ENCODE measurements around the gene MN1.

The MN1 gene

DNA sequence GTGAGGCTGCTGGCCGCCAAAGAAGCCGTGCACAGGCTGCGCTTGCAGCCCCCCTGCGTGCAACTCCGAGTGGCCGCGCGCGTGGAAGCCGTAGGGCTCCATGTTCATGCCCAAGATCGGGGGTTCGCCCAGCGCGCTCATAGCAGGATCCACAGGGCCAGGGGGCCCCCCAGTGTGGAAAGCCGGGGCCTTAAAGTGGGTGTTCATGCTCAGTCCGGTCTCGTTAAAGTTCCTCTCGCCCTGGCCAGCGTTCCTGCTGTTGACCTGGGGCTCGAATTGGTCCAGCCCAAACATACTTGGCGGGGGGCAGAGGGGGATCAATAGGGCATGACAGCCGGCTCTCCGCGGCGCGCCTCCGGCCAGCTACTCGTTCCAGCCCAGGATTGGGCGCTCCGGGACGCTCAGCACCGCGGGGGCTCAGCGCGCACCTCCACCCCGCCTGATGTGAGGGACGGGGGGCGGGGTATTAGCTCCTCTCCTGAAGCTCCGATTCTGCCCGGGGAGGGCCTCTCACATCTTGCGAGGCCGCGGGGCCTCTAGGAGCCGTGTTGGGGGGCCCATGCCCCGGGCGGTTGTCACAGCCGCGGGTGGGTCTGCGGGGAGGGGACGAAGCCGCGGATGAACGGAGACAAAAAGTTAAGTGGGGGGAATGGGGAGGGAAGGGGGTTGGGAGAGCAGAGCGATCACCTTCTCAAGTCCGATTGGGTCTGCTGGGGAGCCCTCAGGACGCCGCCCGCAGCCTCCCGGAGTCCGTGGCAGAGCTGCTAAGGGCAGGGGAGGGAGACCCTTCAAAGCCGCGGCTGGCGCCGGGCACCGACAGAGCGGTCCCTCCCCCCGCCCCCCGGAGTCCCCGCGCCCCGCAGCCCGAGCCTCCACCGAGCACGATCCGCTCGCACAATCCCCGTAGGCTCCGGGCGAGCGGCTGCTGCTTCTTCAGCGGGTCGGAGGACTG lies 1.0 kb downstream of the MN1 start:
- DNase-seq (ENCODE audit: low read depth, low spot score): no peak

DNA sequence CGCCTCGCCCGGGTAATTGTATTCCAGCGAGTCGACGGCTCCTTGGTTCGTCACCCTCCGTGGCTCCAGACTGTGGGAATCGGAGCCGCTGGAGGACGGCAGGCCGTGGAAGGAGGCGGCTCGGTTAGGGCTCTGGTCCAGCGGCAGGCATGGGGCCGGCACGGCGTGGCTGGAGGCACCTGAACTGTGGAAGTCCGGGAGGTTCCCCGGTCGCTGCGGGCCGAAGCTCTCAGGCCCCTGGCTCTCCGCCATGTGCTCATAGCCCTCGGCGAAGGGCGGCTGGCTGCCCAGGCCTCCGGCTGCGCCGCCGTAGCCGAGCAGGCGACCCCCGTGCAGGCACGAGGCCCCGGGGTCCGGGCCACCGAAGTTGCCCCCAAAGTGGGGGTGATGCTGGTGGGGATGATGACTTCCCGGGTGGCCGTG lies 1.7 kb downstream of the MN1 start:
- no peak for DNase-seq (ENCODE audit: low read depth, low spot score)

DNA sequence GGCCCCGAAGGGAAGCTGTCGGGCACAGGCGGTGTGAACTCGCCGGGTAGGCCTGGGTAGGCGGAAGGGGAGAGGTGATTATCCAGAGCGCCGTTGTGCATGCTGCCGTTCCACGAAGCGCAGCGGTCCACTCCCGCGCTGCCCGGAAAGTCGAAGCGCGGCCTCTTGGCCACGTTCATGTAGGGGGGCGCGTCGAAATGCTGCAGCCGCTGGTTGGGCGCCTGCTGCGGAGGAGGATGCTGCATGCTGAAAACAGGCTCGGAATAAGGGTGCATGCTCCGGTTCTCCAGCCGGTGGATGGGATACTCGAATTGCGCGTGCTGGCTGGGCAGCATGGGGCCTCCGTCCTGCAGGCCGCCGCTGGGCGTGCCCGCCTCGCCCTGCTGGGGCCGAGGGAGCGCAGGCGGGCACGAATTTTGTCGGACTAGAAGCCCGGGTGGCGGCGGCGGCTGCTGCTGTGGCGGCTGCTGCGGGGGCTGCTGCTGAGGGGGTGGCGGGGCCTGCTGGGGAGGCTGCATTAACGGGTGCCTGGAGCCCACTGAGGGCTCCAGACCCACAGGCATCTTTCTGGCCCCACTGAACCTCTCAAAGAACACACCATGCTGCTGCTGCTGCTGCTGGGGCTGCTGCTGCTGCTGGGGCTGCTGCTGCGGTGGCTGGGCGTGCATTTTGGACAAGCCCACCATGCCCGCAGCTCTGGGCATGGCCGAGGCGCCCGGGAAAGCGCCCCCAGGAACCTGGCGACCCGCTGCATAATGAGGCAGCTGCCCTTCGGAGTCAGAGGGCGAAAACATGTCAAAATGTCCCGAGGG lies 2.3 kb downstream of the MN1 start:
- no peak for DNase-seq (ENCODE audit: low read depth, low spot score)

DNA sequence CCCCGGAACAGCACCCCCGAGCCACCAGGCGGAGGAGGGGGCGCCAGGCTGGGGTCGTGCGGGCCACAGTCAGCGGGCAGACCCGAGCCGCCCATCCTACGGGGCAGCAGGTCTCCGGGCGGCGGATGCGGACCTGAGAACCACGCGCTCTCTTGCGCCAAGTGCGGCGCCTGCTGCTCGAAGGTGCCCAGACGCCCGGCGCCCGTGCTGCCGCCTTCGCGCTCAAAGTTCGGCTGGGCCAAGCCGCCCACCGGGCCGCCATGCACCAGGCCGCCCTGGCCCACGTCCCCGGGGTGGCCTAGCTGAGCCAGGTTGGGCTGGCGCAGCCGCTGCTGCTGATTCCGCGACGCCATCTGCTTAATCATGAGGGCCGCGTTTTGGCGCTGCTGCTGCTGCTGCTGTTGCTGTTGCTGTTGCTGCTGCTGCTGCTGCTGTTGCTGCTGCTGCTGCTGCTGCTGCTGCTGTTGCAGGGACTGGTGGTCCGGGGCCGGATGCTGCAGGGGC lies 3.0 kb downstream of the MN1 start:
- no peak for DNase-seq (ENCODE audit: low read depth, low spot score)

DNA sequence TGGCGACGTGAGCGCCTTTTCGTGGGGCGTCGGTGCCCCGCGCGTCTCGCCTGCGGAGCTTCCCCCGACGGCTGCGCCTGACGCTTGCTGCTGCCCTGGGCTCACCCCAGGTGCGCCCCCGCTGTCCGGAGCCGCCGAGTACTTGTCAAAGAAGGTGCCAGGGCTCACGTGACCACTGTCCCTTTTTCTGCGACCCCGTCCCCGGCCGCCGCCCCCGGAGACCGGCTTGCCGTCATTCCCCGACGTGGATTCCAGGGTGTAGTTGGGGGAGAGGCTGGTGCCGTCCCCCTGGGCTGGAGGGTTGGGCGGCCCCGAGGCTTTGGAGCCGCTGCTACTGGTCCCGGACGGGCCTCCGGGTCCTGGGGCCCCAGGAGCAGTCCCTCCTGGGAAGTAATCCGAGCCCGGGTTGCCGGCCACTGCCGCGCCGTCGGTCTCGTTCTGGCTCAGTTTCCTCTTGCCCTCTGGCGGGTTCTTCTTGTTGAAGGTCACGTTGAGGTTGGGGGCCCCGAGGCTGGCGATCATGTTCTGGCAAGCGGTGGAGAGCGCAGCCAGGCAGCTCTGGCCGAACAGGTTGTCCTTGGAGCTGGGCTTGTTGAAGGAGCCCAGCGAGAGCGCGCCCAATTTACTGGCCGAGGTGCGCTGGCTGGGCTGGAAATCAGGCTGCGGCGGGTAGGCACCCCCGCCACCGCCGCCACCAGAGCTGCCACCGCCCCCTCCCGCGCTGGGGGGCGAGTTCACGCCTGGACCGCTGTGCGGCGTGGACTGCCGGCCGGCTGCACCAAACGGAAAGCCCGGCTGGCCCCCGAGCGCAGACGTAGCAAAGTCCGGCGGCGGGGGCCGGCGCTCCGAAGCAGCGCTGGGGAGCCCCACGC lies 3.8 kb downstream of the MN1 start:
- no peak for DNase-seq (ENCODE audit: low read depth, low spot score)

DNA sequence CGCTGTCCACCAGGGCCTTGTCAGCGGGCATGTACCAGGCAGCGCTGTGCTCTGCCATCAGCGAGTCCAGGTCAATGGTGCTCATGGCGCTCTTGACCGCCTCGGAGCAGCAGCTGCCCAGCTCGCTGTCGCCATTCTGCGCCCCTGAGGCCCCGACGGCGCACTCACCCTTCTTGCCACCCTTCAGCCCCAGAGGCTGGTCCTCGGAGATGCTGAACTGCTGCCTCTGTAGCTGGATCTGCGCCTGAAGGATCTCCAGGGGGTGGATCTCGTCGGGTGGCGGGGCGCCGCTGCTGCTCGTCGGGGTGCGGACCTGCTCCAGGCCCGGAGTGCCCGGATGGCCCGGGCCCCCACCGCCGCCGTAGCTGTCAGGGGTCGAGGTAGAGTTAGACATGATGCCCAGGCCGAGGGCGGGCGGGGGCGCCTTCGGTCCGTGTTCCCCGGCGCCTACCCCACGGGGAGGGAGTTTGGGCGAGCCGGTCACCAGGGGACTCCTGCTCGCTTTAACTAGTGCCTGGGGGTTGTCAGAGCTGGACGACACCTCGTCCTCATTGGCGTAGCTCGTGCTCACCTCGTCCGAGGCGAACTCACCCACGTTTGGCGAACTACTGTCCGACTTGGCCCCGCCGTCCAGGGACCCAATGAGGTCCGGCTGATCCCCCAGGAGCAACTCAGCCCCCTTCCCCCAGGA lies 4.6 kb downstream of the MN1 start:
- DNase-seq (ENCODE audit: low read depth, low spot score): no peak

DNA sequence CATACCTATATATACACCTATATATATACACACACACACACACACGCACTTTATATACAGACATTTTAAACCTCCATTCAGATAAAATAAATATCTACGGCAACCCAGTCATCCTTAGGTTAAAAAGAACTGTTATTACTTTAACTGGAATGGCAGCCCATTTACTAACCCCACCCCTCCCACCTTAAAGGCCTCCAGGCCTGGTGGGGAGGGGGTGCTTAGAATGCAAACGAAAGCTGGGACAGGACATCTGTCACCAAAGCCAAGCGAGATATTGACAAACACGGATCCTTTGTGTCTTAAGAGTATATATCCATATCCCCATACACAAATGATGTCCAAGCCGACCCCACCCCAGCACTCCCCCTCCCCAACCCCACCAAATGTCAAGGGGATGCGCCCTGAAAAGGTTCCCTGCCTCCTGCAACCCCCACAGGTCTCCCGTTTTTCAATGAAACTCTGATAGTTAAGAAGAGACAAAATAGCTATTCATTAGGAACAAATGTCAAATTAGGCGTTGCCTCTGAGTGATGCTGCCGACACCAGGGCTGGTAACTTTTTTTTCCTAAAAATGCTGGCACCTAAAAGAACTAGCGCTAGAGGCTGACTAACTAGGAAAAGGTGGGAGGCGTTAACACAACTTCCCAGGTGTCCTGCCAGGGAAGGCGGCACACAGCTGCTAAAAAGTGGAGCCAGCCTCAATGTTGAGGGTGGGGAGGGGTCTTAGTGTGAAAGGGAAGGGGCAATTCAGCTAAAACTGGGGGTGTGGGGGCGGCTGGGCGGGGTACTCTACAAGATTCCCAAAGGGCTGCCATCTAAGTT lies 5.6 kb downstream of the MN1 start:
- DNase-seq (ENCODE audit: low read depth, low spot score): no peak

DNA sequence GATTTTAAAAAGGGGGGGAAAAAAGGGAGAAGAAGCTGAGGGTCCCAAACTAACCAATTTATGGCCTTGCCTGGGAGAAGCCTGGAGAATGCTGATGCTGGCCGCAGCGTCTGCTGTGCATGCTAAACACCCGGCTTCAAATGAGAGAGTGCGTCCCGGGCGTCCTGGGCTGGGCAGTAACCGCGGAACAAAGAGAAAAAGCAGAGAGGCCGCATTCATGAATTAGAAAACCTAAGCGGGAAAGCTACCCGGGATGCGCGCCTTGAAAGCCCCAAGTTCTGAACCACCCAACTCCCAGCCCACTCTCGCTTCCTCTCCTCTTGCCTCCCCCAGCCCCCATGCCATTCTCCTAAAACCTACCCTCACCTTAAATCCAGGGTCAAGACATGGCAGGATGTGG lies 6.5 kb downstream of the MN1 start:
- no peak for DNase-seq (ENCODE audit: low read depth, low spot score)

DNA sequence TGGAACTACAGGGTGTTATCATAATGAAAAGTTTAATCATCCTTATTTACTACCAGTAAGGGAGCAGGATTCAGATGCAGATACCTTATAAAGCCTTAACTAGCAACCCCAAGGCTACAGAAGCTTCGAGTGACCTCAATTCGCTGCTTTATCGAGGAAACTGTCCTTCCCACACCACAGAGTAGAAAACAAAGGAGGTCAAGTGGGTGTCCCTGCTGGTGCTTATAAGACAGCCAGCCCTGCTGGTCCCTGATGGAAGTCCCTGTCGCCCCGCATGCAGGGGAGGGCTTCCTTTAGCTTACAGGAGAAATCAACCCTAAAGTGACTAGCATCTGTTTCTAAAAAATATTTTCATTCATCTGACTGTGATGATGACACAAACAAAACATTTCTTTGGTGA lies 7.3 kb downstream of the MN1 start:
- no peak for DNase-seq (ENCODE audit: low read depth, low spot score)

DNA sequence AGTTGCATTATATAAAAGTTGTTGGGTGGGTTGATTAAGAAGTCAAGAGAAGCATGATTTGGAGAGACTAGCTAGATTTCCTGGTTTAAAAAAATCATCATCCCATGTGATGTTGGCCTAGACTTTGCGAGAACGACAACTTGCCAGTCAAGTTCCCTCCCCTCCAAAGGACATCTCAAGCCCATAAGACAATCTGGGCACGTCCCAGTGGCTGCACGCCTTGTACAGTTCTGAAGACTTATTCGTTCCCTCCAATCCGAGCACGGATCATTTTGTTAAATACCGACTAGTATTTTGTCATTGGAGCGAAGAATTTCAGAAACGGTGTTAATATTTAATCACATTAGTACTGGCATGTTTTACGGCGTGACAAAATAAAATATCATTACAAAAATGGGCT lies 8.0 kb downstream of the MN1 start:
- DNase-seq (ENCODE audit: low read depth, low spot score): no peak

DNA sequence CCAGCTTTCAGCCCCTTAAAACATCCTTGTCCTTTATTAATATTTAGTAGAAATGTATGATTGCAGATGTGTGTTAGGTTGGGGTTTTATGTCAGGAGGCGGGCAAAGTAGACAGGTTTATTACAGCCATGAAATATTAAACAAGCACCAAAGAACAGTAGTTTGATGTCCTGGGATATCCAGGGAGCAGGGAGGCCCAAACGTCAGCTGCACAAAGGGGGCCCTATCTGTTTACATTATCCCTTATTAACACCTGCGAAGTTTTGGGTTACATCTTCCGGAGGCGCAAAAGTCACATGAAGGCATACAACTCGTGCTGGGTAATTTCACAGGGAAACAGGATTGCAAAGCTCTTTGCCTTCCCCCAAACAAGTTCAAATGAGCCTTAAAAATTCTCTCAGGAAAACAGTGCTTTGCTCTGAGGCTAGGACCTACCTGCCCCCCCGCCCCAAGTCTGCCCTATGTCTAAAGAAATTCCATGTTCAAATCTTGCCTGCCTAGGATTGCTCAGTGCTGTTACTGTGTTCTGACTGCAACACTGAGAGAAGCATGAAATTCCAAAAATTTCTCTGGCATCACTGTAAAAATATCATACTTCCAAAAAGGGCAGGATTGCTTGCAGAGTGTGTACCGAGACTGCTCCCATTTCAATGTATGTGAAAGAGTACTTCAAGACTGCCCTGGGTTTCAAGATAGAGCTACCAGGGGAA lies 8.9 kb downstream of the MN1 start:
- DNase-seq (ENCODE audit: low read depth, low spot score): no peak

DNA sequence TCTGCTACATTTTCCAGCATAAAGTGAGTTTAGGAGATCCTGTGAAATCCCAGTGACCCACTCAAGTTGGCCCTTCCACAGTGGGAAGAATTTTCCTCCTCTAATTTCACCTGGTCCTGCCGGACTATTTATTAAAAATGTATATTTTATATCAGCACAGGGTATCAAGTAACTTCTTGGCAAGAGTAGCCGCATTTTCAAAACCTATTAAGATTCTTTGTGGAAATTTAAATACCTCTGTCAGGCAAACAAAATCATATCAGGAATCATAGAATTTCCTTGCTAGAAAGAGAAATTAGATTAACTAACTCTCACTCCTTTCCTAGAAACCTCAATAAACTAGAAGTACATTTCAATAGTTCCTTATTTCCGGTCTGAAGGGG lies 9.7 kb downstream of the MN1 start:
- DNase-seq (ENCODE audit: low read depth, low spot score): no peak

DNA sequence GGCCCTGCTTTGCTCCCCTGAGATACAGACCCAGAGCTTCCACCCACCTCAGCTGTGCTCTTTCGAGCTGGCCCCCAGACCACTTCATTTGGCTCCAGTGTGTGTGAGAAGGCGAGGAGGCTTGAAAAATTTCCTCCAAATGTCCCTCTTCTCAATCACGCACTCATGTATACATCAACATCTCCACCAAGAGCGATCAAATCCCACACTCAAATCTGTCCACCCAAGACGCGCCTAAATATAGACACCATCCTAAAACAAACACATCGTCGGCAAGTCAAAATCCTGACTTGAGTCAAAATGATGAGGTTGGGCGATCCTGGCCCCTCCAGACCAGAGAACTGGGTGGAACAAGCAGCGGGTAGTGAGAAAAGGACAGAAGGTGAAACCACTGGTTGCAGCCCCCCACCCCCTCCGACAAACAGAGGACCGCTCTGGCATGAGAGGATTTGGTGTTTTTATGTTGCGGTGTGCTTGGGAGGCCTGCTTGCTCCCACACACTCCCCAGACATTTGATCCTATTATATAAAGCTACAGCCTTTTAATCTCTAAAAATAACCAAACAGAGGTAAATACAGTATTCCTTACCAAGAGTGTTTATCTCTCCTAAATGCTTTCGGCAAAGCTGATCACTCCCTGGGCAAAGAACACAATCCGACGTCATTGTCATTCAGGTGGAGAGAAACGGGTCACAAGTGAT lies 10.2 kb downstream of the MN1 start:
- DNase-seq (ENCODE audit: low read depth, low spot score): no peak

DNA sequence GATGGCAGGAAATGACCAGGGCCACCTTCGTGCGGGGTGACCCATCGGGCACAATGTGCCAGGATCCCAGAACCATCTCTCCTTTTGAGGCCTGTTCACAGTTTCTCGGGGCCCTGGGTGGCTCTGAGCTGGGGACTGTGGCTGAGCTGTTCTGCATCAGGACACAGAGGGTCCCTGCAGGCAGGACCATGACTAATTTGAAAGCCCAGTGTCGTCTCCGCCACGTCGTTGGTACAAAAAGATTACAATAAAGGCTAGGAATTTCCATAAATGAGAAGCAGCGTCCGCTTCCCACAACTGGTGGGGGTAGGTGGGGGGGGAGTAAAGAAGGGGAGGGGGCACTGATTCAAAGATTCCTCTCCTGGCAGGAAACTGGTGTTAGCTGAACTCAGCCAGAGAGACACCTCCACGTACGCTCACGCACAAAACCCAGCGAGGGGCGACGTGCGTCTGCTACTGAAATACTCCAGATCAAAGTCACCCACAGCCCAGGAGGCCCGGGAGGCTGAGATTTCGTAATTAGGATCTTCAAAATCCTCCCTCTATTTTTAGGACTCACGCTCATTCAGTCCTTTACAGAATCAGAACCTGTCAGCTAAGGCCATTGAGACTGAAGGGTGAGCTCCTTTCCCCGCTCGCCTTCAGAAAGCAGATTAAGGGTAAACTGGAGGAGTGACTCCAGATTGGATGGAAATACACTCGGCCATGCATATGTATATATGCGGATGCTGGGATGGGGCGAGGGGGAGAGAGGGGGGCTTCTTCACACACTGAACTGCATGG lies 11.0 kb downstream of the MN1 start:
- no peak for DNase-seq (ENCODE audit: low read depth, low spot score)

DNA sequence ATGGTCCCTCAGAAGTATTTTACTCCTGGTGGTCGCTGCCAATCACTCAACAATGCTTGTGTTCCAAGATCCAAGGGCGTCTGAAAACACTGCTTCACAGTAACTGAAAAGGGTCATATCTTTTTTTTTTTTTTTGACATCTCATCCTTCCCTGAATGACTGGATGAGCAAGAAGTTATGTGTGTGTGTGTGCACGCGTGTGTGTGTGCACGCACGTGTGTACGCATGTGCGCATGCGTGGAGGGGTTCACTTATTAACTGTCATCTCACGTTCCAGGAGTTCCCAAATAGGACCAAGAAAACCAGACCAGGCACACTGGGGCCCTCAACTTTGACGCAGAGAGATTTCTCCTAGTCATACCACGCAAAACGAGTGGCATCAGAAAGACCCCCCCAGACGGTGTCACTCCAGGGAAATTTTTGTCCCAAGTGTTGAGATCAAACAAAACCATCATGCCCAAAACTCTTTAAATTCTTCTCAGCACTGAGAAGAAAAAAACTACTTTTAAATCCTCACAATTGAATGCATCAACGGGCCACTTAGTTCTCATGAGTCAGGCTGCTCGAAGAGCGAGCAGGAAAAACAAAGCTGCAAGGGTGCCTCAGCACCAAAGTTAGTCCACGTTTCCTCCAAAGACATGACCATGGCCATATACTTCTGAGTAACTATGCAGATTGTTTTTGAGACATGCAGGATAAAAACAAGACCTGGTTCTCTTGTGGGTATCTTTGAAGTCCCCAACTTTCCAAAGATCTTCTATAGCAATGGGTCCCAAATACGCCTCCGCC lies 12.9 kb downstream of the MN1 start:
- no peak for DNase-seq (ENCODE audit: low read depth, low spot score)

DNA sequence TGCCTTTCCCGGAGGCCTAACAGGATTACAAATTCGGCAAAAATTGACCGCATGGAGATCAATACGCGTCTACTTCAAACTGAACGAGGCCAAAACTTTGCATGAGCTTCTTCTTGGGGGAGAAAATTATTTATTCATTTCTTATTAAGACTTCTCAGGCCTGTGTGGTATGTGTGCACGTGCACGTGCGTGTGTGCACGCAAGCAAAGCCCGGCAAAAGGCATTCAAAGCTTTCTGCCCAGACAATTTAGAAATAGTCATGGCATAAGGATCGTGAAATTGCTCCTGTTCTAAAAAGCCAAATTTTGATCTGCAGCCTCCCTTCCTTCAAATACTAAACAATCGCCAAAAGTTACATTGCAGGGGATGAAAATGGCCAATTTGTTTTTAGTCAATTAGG lies 14.6 kb downstream of the MN1 start:
- DNase-seq (ENCODE audit: low read depth, low spot score): no peak

DNA sequence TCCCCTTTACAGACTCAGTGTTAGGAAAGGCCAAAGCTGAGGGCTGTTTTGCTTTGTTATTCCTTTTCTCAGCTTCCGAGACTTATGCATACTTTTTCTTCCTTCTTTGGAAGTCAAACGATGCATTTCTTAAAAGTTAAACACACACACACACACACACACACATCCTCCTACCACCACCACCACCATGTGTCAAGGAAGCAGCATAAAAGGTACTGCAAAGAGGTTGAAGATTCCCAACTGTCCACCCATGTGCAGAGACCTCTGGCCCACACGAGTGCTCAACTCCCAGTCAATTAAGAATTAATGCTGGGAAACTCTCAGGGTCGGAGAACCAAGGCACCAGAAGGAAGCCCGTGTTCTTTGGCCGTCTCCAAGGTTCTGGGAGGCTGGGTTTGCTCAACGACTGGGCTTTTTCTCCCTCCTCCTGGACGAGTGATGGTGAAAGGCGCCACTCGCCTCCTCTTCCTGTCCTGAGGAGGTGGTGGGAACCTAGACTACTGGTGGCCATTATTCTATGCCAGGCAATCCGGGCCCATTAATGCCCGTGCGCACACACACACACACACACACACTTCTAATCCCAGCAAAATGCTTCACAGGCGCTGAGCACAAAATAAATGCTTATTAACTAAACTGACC lies 15.1 kb downstream of the MN1 start:
- DNase-seq (ENCODE audit: low read depth, low spot score): no peak
